A549 (cell line): Measurements from ENCODE around the gene PCSK5. TPM values are rescaled to one million over a fixed set of nuclear protein-coding genes. Genes with fewer than 3 reads are reported as not detected.
"Not testable (repeated sequence)": the region's sequence is repeated elsewhere in the genome, so short reads cannot be mapped to it uniquely, and the experiment has no call there.

ENCODE experiments used
- ATAC-seq, 2 experiments: fragments of 200-7000 bp in 1 of 2; fragments of >200 bp in 1 of 2; cut with Nextera tagmentation in 1 of 2; cut with Tn5 transposase in 1 of 2; 3 replicates each; pipeline versions ENCODE4 v1.8.0 to v1.9.1; 2018 to 2020; ENCODE audit warnings: mild to moderate bottlenecking in 1 of 2, moderate library complexity in 1 of 2
- CTCF ChIA-PET: fragments of 300-600 bp; sonication (Branson Sonifier 250); formaldehyde crosslinking; extraction: SDS; loops from one replicate; lab custom pipeline; 2021; ENCODE audit warnings: antibody characterized with exemption, inconsistent platforms; lab: Yijun Ruan, JAX
- POLR2A ChIA-PET: fragments of 350-600 bp; formaldehyde crosslinking; extraction: SDS; loops from one replicate; lab custom pipeline; 2021; ENCODE audit warnings: antibody characterized with exemption, inconsistent platforms; lab: Yijun Ruan, JAX
- DNase-seq, 2 experiments: peaks; one replicate each; pipeline versions ENCODE4 v3.0.0 to v3.0.0-alpha.2; 2011 to 2016; ENCODE audit warnings: low read depth in 1 of 2, low spot score in 1 of 2
- FAIRE-seq: peaks from 2 replicates; lab custom pipeline; 2011; peaks lifted over from hg19 to GRCh38; lab: Jason Lieb, UNC
- H3K27ac ChIP-seq, 2 experiments: fragments of >200 bp; sonication (Bioruptor Twin); formaldehyde crosslinking; 3 replicates each; pipeline ENCODE4 v1.5.1; 2016 to 2017
- H3K4me1 ChIP-seq: fragments of >200 bp; sonication (Bioruptor Twin); formaldehyde crosslinking; 3 replicates; pipeline ENCODE4 v1.6.1; 2016
- H3K4me2 ChIP-seq: fragments of >200 bp; sonication (Bioruptor Twin); formaldehyde crosslinking; 3 replicates; pipeline ENCODE4 v1.6.1; 2016
- H3K4me3 ChIP-seq: fragments of >200 bp; sonication (Bioruptor Twin); formaldehyde crosslinking; 3 replicates; pipeline ENCODE4 v1.5.1; 2016
- H3K9me3 ChIP-seq: fragments of >200 bp; sonication (Bioruptor Twin); formaldehyde crosslinking; 3 replicates; pipeline ENCODE4 v1.6.1; 2016
- BHLHE40 ChIP-seq: IDR thresholded peaks from 2 replicates; pipeline ENCODE4 v1.6.1; 2012; ENCODE audit warnings: low read depth, low read length, inconsistent platforms
- EHMT2 ChIP-seq: fragments of 200-600 bp; sonication (generic); IDR thresholded peaks from 2 replicates; pipeline ENCODE4 v1.6.1; 2016; ENCODE audit warnings: antibody characterized with exemption, low read depth, mild to moderate bottlenecking, moderate library complexity
- ELK1 ChIP-seq: fragments of 150-350 bp; IDR thresholded peaks from 2 replicates; pipeline ENCODE4 v1.6.1; 2014; ENCODE audit warnings: low read depth, mild to moderate bottlenecking, low read length
- FOSL2 ChIP-seq, 2 experiments: fragments of 450-650 bp in 1 of 2; fragments of >200 bp in 1 of 2; sonication (Bioruptor Twin) in 1 of 2; formaldehyde crosslinking; IDR thresholded peaks; 2 replicates each; pipeline versions ENCODE4 v1.5.0 to v1.6.1; 2016 to 2020; ENCODE audit warnings: mild to moderate bottlenecking in 1 of 2, moderate library complexity in 1 of 2
- GATA3 ChIP-seq: IDR thresholded peaks from 2 replicates; pipeline ENCODE4 v1.6.1; 2012; ENCODE audit warnings: borderline replicate concordance
- HEYL ChIP-seq: fragments of 250-450 bp; sonication (Bioruptor Pico); IDR thresholded peaks from 2 replicates; pipeline ENCODE4 v1.8.0; 2021; ENCODE audit warnings: mild to moderate bottlenecking, moderate library complexity
- HOXB13 ChIP-seq: fragments of 250-450 bp; sonication (Bioruptor Pico); IDR thresholded peaks from 2 replicates; pipeline ENCODE4 v1.5.0; 2020; ENCODE audit warnings: low read depth, mild to moderate bottlenecking, moderate library complexity
- MAFK ChIP-seq: fragments of 450-650 bp; IDR thresholded peaks from 2 replicates; pipeline ENCODE4 v1.6.1; 2014; ENCODE audit not compliant: partially characterized antibody
- MAZ ChIP-seq: fragments of 150-350 bp; IDR thresholded peaks from 2 replicates; pipeline ENCODE4 v1.6.1; 2014; ENCODE audit warnings: antibody characterized with exemption, low read depth, low read length, borderline replicate concordance
- NPAS2 ChIP-seq: fragments of 250-450 bp; sonication (Bioruptor Pico); IDR thresholded peaks from 2 replicates; pipeline ENCODE4 v1.8.0; 2022; ENCODE audit warnings: mild to moderate bottlenecking, moderate library complexity, borderline replicate concordance
- POLR2A ChIP-seq: IDR thresholded peaks from 2 replicates; pipeline ENCODE4 v1.6.1; 2012; ENCODE audit warnings: mild to moderate bottlenecking, low read length
- POLR2AphosphoS2 ChIP-seq: conservative IDR thresholded peaks from 2 replicates; pipeline ENCODE4 v1.6.1; 2012; ENCODE audit warnings: low read length, improper control_type of control experiment, inconsistent platforms
- REST ChIP-seq: fragments of 200-600 bp; sonication (generic); IDR thresholded peaks from 2 replicates; pipeline ENCODE4 v1.6.1; 2016; ENCODE audit warnings: antibody characterized with exemption, mild to moderate bottlenecking, moderate library complexity
- SMC3 ChIP-seq: fragments of >200 bp; sonication (Bioruptor Twin); formaldehyde crosslinking; IDR thresholded peaks from 3 replicates; pipeline ENCODE4 v1.6.1; 2018; ENCODE audit warnings: inconsistent platforms
- ZNF302 ChIP-seq: fragments of 250-450 bp; sonication (Bioruptor Pico); IDR thresholded peaks from 2 replicates; pipeline ENCODE4 v1.9.0; 2021; ENCODE audit warnings: inconsistent platforms, mild to moderate bottlenecking, moderate library complexity
- WGBS: methylation state at CpG from one replicate; pipeline ENCODE4 v1.1.6; 2017; ENCODE audit errors: missing lambda C conversion rate; 5-methylcytosine and 5-hydroxymethylcytosine counted together
- polyA plus RNA-seq, 4 experiments: library from polyadenylated mRNA; depleted of rRNA in 3 of 4; stranded (reverse); fragments of >200 nt; fragmentation: RNase III in 1 of 4; extraction: RNeasy Plus Mini Kit Qiagen cat#74134 plus additional on column Dnase treatment in 1 of 4; gene quantifications; 2 replicates in 3 of 4; 3 replicates in 1 of 4; pipeline ENCODE4 v1.2.3, GENCODE V29; 2011 to 2017

The PCSK5 gene
- polyA plus RNA-seq, 2 of the 4 experiments (the other 2 are of a cell fraction), result 1.3 to 6.7 TPM

- TF ChIP-seq SMC3 (no peak), MAFK (no peak), REST (no peak), FOSL2 (IDR thresholded peaks at IDR 0.05) (no peak), FOSL2 (CRISPR knock-in tag; IDR thresholded peaks at IDR 0.05) (no peak), NPAS2 (CRISPR knock-in tag) (no peak), GATA3 (no peak), POLR2A (no peak)
- DNase-seq, result peak in 1 of 2 experiments; percentile 14
Measured at GRCh38 chr9:76322810-76323209, 432.3 kb downstream of the PCSK5 start.

DNA sequence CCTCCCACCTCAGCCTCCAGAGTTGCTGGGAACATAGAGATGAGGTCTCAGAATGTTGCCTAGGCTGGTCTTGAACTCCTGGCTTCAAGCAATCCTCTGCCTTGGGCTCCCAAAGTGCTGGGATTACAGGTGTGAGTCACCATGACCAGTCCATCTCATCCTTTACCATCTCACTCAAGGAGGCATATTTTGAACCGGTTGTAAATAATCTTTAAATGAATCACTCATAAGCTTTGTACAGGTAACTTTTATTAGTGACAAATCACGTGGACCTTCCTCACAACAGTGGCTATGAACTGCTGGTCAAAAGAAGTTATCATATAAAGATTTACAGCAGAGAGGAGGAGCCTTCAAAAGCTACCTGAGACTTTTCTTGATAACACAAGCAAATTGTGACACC is 433.0 kb downstream of the PCSK5 start:
- peaks cover 23% of the 10 kb centered on the region for H3K4me1 ChIP-seq
- H3K4me3 ChIP-seq, result no peak overlapping the region
- peak overlapping the region in 1 of 2 experiments; percentile 36; a peak in 3 of 6 replicates for H3K27ac ChIP-seq
- peak in 1 of 2 experiments; percentile 20 for DNase-seq
- ATAC-seq, result no peak
- TF ChIP-seq HEYL (CRISPR knock-in tag) (no peak), FOSL2 (IDR thresholded peaks at IDR 0.05) (no peak), FOSL2 (CRISPR knock-in tag; IDR thresholded peaks at IDR 0.05) (peak; percentile 17; the same call in 1 of the 2 replicates)
- no peaks in the 10 kb centered on the region for H3K9me3 ChIP-seq
- 13% methylated on average over 2 of the region's 2 CpGs for WGBS
- ChIA-PET CTCF (interaction anchor here (1.2 kb wide), 1 partner anchor 10 kb away, joined by 3 read pairs; no protein-coding TSS in a partner anchor), POLR2A (no interaction called here)
- H3K4me2 ChIP-seq, result no peak overlapping the region
- FAIRE-seq, result no peak

More at GRCh38 chr9:76322810-76323209, 432.3 kb downstream of the PCSK5 start:
- H3K4me1 ChIP-seq, result peaks cover 23% of the 10 kb centered on the region
- no peaks in the 10 kb centered on the region for H3K9me3 ChIP-seq
- peak in 1 of 2 experiments; percentile 37; a peak in 2 of 6 replicates for ATAC-seq
- peak overlapping the region in 1 of 2 experiments; percentile 36; a peak in 3 of 6 replicates for H3K27ac ChIP-seq
- H3K4me3 ChIP-seq, result no peak overlapping the region
- ChIA-PET CTCF (interaction anchor here (3.0 kb wide), 1 partner anchor 20 kb away, joined by 13 read pairs; no protein-coding TSS in a partner anchor), POLR2A (no interaction called here)
- H3K4me2 ChIP-seq, result 0 out of 3 replicates have a peak overlapping the region, but pooled peaks have one; percentile 8
- no peak for FAIRE-seq
- 74% methylated on average over 10 of the region's 10 CpGs for WGBS

GRCh38 chr9:76324030-76324429 is 433.6 kb downstream of the PCSK5 start:
- H3K27ac ChIP-seq, ATAC-seq, FAIRE-seq, POLR2A ChIA-PET, H3K4me2 ChIP-seq, H3K4me3 ChIP-seq, DNase-seq, H3K9me3 ChIP-seq: not testable (repeated sequence)
- WGBS, result 91% methylated on average over 7 of the region's 7 CpGs
- H3K4me1 ChIP-seq, result peaks cover 23% of the 10 kb centered on the region
- CTCF ChIA-PET, result interaction anchor here (1.2 kb wide), 1 partner anchor 11 kb away, joined by 3 read pairs; no protein-coding TSS in a partner anchor

GRCh38 chr9:76330034-76330433 is 439.6 kb downstream of the PCSK5 start:
- WGBS, result 15% methylated on average over 1 of the region's 1 CpG
- H3K4me2 ChIP-seq, result no peak overlapping the region
- no peak for ATAC-seq
- no peaks in the 10 kb centered on the region for H3K4me1 ChIP-seq
- FAIRE-seq, result no peak
- POLR2A ChIA-PET, result no interaction called here
- TF ChIP-seq MAZ, result no peak
- TF ChIP-seq EHMT2, result no peak
- no peak for TF ChIP-seq ELK1
- no peak for TF ChIP-seq ZNF302 (CRISPR knock-in tag)
- no peak for TF ChIP-seq HOXB13
- no peak for TF ChIP-seq BHLHE40
- no peak for TF ChIP-seq POLR2AphosphoS2
- CTCF ChIA-PET, result interaction anchor here (1.5 kb wide), 1 partner anchor 12 kb away, joined by 4 read pairs; no protein-coding TSS in a partner anchor
- no peak overlapping the region for H3K4me3 ChIP-seq
- no peak for DNase-seq
- no peaks in the 10 kb centered on the region for H3K9me3 ChIP-seq
- H3K27ac ChIP-seq, result no peak overlapping the region
